ENCODE measurements around the gene SOX6.

SOX6 gene

DNA sequence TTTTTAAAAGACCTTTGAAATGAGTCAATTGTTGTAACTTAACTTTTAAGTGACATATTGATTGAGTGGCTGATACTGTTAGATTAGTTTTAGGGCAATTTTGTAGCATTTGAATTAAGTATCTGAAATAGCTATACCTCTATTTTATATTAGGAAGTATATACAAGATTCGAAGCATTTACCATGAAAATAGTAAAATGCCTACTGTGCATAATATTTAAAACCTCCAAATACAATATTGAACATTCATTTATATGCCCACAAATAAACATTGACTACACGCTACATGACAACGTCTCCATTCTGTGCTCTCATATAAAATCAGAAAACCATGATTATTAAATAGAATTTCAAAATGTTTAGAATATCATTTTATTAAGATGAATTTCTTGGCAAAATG is 14.5 kb downstream of the SOX6 start:
- Histone ChIP-seq H3K79me2 (ENCODE audit: control insufficient read depth, low read length) (no peaks in the 10 kb centered on the region), H3K27ac (ENCODE audit: low read depth, low read length) (no peak overlapping the region), H3K27me3 (ENCODE audit: control insufficient read depth, low read length) (no peaks in the 10 kb centered on the region), H3K9me3 (ENCODE audit: control insufficient read depth, insufficient read depth, low read length) (no peaks in the 10 kb centered on the region), H3K4me1 (ENCODE audit: control insufficient read depth, low read length) (no peaks in the 10 kb centered on the region), H3K9me2 (replicated peaks; ENCODE audit: control insufficient read depth, low read length) (no peaks in the 10 kb centered on the region), H3K36me3 (ENCODE audit: control insufficient read depth, low read length) (no peaks in the 10 kb centered on the region), H3F3A (ENCODE audit: control insufficient read depth, insufficient read depth) (no peaks in the 10 kb centered on the region), H3K4me2 (ENCODE audit: low read length) (no peak overlapping the region), H3K4me3 (ENCODE audit: low read length) (no peak overlapping the region), H4K20me1 (ENCODE audit: control insufficient read depth, insufficient read depth, low read depth, low read length) (no peaks in the 10 kb centered on the region)
- TF ChIP-seq EZH2phosphoT487 (IDR thresholded peaks at IDR 0.05; ENCODE audit: borderline replicate concordance, low read length) = no peak
- TF ChIP-seq, protein P1, sequence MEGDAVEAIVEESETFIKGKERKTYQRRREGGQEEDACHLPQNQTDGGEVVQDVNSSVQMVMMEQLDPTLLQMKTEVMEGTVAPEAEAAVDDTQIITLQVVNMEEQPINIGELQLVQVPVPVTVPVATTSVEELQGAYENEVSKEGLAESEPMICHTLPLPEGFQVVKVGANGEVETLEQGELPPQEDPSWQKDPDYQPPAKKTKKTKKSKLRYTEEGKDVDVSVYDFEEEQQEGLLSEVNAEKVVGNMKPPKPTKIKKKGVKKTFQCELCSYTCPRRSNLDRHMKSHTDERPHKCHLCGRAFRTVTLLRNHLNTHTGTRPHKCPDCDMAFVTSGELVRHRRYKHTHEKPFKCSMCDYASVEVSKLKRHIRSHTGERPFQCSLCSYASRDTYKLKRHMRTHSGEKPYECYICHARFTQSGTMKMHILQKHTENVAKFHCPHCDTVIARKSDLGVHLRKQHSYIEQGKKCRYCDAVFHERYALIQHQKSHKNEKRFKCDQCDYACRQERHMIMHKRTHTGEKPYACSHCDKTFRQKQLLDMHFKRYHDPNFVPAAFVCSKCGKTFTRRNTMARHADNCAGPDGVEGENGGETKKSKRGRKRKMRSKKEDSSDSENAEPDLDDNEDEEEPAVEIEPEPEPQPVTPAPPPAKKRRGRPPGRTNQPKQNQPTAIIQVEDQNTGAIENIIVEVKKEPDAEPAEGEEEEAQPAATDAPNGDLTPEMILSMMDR (IDR thresholded peaks at IDR 0.05; ENCODE audit: low read depth, low read length, poor library complexity, severe bottlenecking) = no peak

- Histone ChIP-seq H3K9me2 (replicated peaks; ENCODE audit: control insufficient read depth, low read length) (no peaks in the 10 kb centered on the region), H3K27ac (ENCODE audit: low read depth, low read length) (no peak overlapping the region), H3K4me1 (ENCODE audit: control insufficient read depth, low read length) (no peaks in the 10 kb centered on the region), H3K79me2 (ENCODE audit: control insufficient read depth, low read length) (no peaks in the 10 kb centered on the region), H3K36me3 (ENCODE audit: control insufficient read depth, low read length) (no peaks in the 10 kb centered on the region), H3K4me2 (ENCODE audit: low read length) (no peak overlapping the region), H3F3A (ENCODE audit: control insufficient read depth, insufficient read depth) (no peaks in the 10 kb centered on the region), H4K20me1 (ENCODE audit: control insufficient read depth, insufficient read depth, low read depth, low read length) (no peaks in the 10 kb centered on the region), H3K9me3 (ENCODE audit: control insufficient read depth, insufficient read depth, low read length) (no peaks in the 10 kb centered on the region), H3K4me3 (ENCODE audit: low read length) (no peak overlapping the region), H3K27me3 (ENCODE audit: control insufficient read depth, low read length) (no peaks in the 10 kb centered on the region)
- no peak for TF ChIP-seq EZH2phosphoT487 (IDR thresholded peaks at IDR 0.05; ENCODE audit: borderline replicate concordance, low read length)
- TF ChIP-seq, protein P1 (IDR thresholded peaks at IDR 0.05; ENCODE audit: low read depth, low read length, poor library complexity, severe bottlenecking) = no peak
These were observed 18.0 kb downstream of the SOX6 start for GRCh38 chr11:16338393-16338792.

DNA sequence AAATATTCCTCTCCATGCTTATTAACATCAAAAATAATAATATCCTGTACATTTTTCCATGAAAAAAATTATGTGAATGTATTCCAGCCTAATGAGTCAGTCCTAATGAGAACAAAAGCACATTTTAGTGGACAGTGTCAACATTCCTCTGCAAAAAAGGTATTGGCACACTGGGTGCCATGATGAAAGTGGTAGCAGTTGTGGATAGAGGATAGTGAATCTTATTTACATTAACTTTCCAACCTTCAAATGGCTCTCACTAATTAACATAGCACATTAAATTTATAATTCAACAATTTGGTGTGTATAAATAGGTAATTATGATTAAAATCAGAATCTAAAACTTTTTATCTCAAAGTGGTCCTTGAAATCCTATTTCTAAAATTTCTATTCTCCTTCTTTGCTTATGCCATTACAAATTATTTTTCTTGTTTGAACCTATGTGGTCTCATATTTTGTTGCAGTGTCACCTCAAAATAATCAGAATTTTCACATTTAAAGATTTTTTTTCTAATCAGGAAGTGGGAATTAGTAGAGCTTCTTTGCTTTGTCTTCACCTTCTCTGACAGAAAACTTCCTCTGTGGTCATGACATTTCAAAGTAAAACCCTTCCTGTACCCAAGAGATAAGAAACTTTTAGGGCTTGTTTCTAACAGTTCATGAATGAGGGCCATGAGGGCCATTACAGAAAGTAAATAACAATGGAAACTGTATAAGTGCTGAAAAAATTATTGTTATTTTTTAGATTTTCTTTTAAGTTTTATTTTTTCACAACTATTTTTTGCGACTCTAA is 18.7 kb downstream of the SOX6 start:
- no peak overlapping the region for H3K4me3 ChIP-seq (ENCODE audit: low read length)
- no peak for TF ChIP-seq EZH2phosphoT487 (IDR thresholded peaks at IDR 0.05; ENCODE audit: borderline replicate concordance, low read length)
- TF ChIP-seq, protein P1 (IDR thresholded peaks at IDR 0.05; ENCODE audit: low read depth, low read length, poor library complexity, severe bottlenecking) = no peak
- H4K20me1 ChIP-seq (ENCODE audit: control insufficient read depth, insufficient read depth, low read depth, low read length) = no peaks in the 10 kb centered on the region
- no peak overlapping the region for H3K4me2 ChIP-seq (ENCODE audit: low read length)
- H3F3A ChIP-seq (ENCODE audit: control insufficient read depth, insufficient read depth) = no peaks in the 10 kb centered on the region
- H3K36me3 ChIP-seq (ENCODE audit: control insufficient read depth, low read length) = no peaks in the 10 kb centered on the region
- H3K9me3 ChIP-seq (ENCODE audit: control insufficient read depth, insufficient read depth, low read length) = no peaks in the 10 kb centered on the region
- H3K27ac ChIP-seq (ENCODE audit: low read depth, low read length) = no peak overlapping the region
- no peaks in the 10 kb centered on the region for H3K27me3 ChIP-seq (ENCODE audit: control insufficient read depth, low read length)
- H3K4me1 ChIP-seq (ENCODE audit: control insufficient read depth, low read length) = no peaks in the 10 kb centered on the region
- H3K9me2 ChIP-seq (replicated peaks; ENCODE audit: control insufficient read depth, low read length) = no peaks in the 10 kb centered on the region
- H3K79me2 ChIP-seq (ENCODE audit: control insufficient read depth, low read length) = no peaks in the 10 kb centered on the region
